ENCODE data around the gene EDIL3. TPM values are rescaled to one million over a fixed set of nuclear protein-coding genes. Genes with fewer than 3 reads are reported as not detected.

EDIL3 gene
- total and polyA plus RNA-seq, 10 of the 15 experiments (the other 5 are each of a cell fraction or from before 2014, with no cell fraction given), result 0.01 to 0.62 (median 0.20) TPM

DNA sequence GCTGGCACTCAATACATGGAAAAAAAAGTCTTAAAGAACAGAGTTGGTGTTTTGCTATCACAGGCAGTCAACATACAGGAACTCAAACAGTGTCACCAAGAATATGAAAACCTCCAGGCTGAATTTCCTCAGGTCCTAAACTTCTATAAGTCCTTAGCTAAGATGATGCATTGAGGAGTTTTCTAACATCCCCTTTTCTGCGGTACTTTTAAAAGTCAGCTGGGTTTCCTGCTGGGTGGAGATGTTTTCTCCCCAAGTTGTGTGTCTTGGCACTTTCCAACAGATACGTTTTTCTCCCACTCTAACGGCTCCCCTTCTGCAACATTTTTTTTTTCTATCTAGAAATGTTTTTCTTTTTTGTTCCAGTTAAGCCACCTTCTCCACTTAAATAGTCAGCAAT lies 419.2 kb downstream of the EDIL3 start:
- Histone ChIP-seq H3K27me3 (replicated peaks in 1 of 2; ENCODE audit: control insufficient read depth in 2 of 2, insufficient read depth in 2 of 2, low read length in 1 of 2) (no peaks in the 10 kb centered on the region), H3K79me2 (ENCODE audit: control insufficient read depth, insufficient read depth, low read length) (no peaks in the 10 kb centered on the region), H3K4me1 (ENCODE audit: control insufficient read depth, insufficient read depth, low read length) (no peaks in the 10 kb centered on the region), H3K9me3 (replicated peaks; ENCODE audit: control insufficient read depth, insufficient read depth, low read length) (no peaks in the 10 kb centered on the region), H3K4me2 (ENCODE audit: control insufficient read depth, insufficient read depth) (no peak overlapping the region), H3K36me3 (ENCODE audit: control insufficient read depth in 2 of 2, insufficient read depth in 2 of 2, low read length in 1 of 2) (no peaks in the 10 kb centered on the region), H3K9ac (ENCODE audit: control insufficient read depth, insufficient read depth, low read length) (no peak overlapping the region), H3K27ac (ENCODE audit: control insufficient read depth, insufficient read depth) (no peak overlapping the region), H4K20me1 (ENCODE audit: control insufficient read depth, insufficient read depth) (no peaks in the 10 kb centered on the region), H3K4me3 (no peak overlapping the region), H2AFZ (ENCODE audit: control insufficient read depth, low read depth, low read length) (no peak overlapping the region)
- no TSS peak for BruUV-seq (replicated peaks)
- no peak for ATAC-seq
- no peak for FAIRE-seq
- intact Hi-C loops (cut with micrococcal nuclease; ENCODE audit: unreplicated experiment) (no loop called here), in situ Hi-C loops (cut with MboI) (no loop called here)
- SMC1A ChIA-PET (ENCODE audit: uncharacterized antibody, unreplicated experiment), result no interaction called here
- CTCF ChIA-PET, result interaction anchor here (0.8 kb wide), 1 partner anchor 39 kb away, joined by 3 read pairs; no protein-coding TSS in a partner anchor
- 22% methylated on average over 3 of the region's 3 CpGs for WGBS (ENCODE audit: insufficient coverage, insufficient replicate concordance, low lambda C conversion rate, missing lambda C conversion rate)
- POLR2A ChIA-PET, result no interaction called here
- RAD21 ChIA-PET (ENCODE audit: unreplicated experiment), result no interaction called here
- TF ChIP-seq EGR1 (IDR thresholded peaks at IDR 0.05; ENCODE audit: borderline replicate concordance in 1 of 2, low read depth in 2 of 2, low read length in 2 of 2) (no peak), FOS (IDR thresholded peaks at IDR 0.05; ENCODE audit: borderline replicate concordance, extremely low read depth, insufficient read length) (no peak)
- no peak for DNase-seq (ENCODE audit: low read depth, low spot score)

DNA sequence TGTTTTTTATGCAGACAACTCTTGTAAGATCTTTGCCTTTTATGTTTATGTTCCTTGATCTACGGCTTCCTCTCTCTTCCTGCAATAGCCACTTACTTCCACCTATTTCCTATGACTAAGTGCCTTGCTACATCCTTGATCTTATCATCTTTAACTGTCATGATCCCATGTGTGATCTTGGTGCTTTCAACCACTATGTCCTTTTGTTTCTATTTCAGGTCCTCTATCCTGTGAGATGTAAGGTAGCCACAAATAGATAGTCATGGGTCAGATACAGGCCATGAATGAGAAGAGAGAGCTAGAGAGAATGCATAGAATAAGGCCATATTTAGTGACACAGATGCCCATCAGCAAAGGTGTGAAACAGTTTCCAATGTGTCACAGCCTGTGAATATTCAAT lies 420.4 kb downstream of the EDIL3 start:
- Histone ChIP-seq H2AFZ (ENCODE audit: control insufficient read depth, low read depth, low read length) (no peak overlapping the region), H3K4me3 (no peak overlapping the region), H4K20me1 (ENCODE audit: control insufficient read depth, insufficient read depth) (no peaks in the 10 kb centered on the region), H3K9ac (ENCODE audit: control insufficient read depth, insufficient read depth, low read length) (no peak overlapping the region), H3K4me1 (ENCODE audit: control insufficient read depth, insufficient read depth, low read length) (no peaks in the 10 kb centered on the region), H3K36me3 (ENCODE audit: control insufficient read depth in 2 of 2, insufficient read depth in 2 of 2, low read length in 1 of 2) (no peaks in the 10 kb centered on the region), H3K79me2 (ENCODE audit: control insufficient read depth, insufficient read depth, low read length) (no peaks in the 10 kb centered on the region), H3K27ac (ENCODE audit: control insufficient read depth, insufficient read depth) (no peak overlapping the region), H3K4me2 (ENCODE audit: control insufficient read depth, insufficient read depth) (no peak overlapping the region), H3K9me3 (replicated peaks; ENCODE audit: control insufficient read depth, insufficient read depth, low read length) (no peaks in the 10 kb centered on the region), H3K27me3 (replicated peaks in 1 of 2; ENCODE audit: control insufficient read depth in 2 of 2, insufficient read depth in 2 of 2, low read length in 1 of 2) (no peaks in the 10 kb centered on the region)
- BruUV-seq (replicated peaks), result no TSS peak
- no peak for ATAC-seq
- CTCF ChIA-PET, result no interaction called here
- no peak for FAIRE-seq
- 67% methylated on average over 1 of the region's 1 CpG for WGBS (ENCODE audit: insufficient coverage, insufficient replicate concordance, low lambda C conversion rate, missing lambda C conversion rate)
- POLR2A ChIA-PET, result no interaction called here
- SMC1A ChIA-PET (ENCODE audit: uncharacterized antibody, unreplicated experiment), result no interaction called here
- intact Hi-C loops (cut with micrococcal nuclease; ENCODE audit: unreplicated experiment), result no loop called here
- RAD21 ChIA-PET (ENCODE audit: unreplicated experiment), result no interaction called here
- in situ Hi-C loops (cut with MboI), result no loop called here
- DNase-seq (ENCODE audit: low read depth, low spot score), result no peak
- no peak for TF ChIP-seq IRF4 (IDR thresholded peaks at IDR 0.05; ENCODE audit: low read depth, low read length)
- no peak for TF ChIP-seq SPI1 (IDR thresholded peaks at IDR 0.05; ENCODE audit: borderline replicate concordance, insufficient read depth, low read depth, low read length)
- TF ChIP-seq, protein P1, sequence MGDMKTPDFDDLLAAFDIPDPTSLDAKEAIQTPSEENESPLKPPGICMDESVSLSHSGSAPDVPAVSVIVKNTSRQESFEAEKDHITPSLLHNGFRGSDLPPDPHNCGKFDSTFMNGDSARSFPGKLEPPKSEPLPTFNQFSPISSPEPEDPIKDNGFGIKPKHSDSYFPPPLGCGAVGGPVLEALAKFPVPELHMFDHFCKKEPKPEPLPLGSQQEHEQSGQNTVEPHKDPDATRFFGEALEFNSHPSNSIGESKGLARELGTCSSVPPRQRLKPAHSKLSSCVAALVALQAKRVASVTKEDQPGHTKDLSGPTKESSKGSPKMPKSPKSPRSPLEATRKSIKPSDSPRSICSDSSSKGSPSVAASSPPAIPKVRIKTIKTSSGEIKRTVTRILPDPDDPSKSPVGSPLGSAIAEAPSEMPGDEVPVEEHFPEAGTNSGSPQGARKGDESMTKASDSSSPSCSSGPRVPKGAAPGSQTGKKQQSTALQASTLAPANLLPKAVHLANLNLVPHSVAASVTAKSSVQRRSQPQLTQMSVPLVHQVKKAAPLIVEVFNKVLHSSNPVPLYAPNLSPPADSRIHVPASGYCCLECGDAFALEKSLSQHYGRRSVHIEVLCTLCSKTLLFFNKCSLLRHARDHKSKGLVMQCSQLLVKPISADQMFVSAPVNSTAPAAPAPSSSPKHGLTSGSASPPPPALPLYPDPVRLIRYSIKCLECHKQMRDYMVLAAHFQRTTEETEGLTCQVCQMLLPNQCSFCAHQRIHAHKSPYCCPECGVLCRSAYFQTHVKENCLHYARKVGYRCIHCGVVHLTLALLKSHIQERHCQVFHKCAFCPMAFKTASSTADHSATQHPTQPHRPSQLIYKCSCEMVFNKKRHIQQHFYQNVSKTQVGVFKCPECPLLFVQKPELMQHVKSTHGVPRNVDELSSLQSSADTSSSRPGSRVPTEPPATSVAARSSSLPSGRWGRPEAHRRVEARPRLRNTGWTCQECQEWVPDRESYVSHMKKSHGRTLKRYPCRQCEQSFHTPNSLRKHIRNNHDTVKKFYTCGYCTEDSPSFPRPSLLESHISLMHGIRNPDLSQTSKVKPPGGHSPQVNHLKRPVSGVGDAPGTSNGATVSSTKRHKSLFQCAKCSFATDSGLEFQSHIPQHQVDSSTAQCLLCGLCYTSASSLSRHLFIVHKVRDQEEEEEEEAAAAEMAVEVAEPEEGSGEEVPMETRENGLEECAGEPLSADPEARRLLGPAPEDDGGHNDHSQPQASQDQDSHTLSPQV (IDR thresholded peaks at IDR 0.05), result no peak
- TF ChIP-seq SMAD5 (IDR thresholded peaks at IDR 0.05; ENCODE audit: low read depth), result no peak
- no peak for TF ChIP-seq SP1 (IDR thresholded peaks at IDR 0.05; ENCODE audit: low read depth, low read length)
- TF ChIP-seq, protein P2, sequence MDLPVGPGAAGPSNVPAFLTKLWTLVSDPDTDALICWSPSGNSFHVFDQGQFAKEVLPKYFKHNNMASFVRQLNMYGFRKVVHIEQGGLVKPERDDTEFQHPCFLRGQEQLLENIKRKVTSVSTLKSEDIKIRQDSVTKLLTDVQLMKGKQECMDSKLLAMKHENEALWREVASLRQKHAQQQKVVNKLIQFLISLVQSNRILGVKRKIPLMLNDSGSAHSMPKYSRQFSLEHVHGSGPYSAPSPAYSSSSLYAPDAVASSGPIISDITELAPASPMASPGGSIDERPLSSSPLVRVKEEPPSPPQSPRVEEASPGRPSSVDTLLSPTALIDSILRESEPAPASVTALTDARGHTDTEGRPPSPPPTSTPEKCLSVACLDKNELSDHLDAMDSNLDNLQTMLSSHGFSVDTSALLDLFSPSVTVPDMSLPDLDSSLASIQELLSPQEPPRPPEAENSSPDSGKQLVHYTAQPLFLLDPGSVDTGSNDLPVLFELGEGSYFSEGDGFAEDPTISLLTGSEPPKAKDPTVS (IDR thresholded peaks at IDR 0.05; ENCODE audit: low read depth, low read length), result no peak
- TF ChIP-seq RUNX3 (IDR thresholded peaks at IDR 0.05; ENCODE audit: low read length), result no peak
- TF ChIP-seq, protein P3, sequence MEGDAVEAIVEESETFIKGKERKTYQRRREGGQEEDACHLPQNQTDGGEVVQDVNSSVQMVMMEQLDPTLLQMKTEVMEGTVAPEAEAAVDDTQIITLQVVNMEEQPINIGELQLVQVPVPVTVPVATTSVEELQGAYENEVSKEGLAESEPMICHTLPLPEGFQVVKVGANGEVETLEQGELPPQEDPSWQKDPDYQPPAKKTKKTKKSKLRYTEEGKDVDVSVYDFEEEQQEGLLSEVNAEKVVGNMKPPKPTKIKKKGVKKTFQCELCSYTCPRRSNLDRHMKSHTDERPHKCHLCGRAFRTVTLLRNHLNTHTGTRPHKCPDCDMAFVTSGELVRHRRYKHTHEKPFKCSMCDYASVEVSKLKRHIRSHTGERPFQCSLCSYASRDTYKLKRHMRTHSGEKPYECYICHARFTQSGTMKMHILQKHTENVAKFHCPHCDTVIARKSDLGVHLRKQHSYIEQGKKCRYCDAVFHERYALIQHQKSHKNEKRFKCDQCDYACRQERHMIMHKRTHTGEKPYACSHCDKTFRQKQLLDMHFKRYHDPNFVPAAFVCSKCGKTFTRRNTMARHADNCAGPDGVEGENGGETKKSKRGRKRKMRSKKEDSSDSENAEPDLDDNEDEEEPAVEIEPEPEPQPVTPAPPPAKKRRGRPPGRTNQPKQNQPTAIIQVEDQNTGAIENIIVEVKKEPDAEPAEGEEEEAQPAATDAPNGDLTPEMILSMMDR (IDR thresholded peaks at IDR 0.05 in 2 of 3, conservative IDR thresholded peaks at IDR 0.05 in 1 of 3; ENCODE audit: control insufficient read depth in 2 of 3, extremely low read depth in 1 of 3, insufficient read depth in 1 of 3, low read depth in 3 of 3, low read length in 3 of 3), result no peak
